NB4 (cell line): ENCODE measurements around the gene IL1RL2.

Experiments used
- CTCF ChIP-seq: IDR thresholded peaks from one replicate; pipeline ENCODE4 v1.5.1; 2012; ENCODE audit warnings: low read depth, low read length
- MAX ChIP-seq: IDR thresholded peaks from 2 replicates; pipeline ENCODE4 v1.6.1; 2011; ENCODE audit warnings: low read depth, low read length
- MYC ChIP-seq: IDR thresholded peaks from 2 replicates; pipeline ENCODE4 v1.6.1; 2011; ENCODE audit warnings: low read depth, low read length
- POLR2A ChIP-seq: IDR thresholded peaks from 2 replicates; pipeline ENCODE4 v1.6.1; 2011; ENCODE audit warnings: mild to moderate bottlenecking; ENCODE audit not compliant: insufficient read length; ENCODE audit errors: extremely low read depth

DNA sequence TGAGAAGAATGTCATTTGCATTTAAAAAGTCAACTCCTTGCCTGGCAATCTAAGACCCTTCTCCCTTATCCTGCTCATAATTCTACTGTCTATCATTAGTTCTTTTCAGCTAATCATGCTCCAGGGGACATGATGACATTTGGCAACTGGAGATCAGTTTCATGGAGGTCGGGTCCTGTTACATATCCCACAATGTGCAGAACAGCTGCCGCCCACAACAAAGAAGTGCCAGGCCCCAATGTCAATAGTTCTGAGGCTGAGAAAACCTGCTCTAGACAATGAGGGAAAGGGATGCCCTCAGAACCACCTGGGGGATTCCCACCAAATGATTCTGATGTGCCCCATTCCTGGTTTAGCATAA lies 71.2 kb downstream of the IL1RL2 start:
- no peak for TF ChIP-seq POLR2A
- no peak for TF ChIP-seq CTCF
- TF ChIP-seq MAX: no peak
- TF ChIP-seq MYC: no peak
